ENCODE data around the gene TLR5. TPM values are rescaled to one million over a fixed set of nuclear protein-coding genes. Genes with fewer than 3 reads are reported as not detected.

The TLR5 gene
- total RNA-seq, 6 experiments from 2014 or later: 0.84 to 3.3 (median 2.5) TPM

DNA sequence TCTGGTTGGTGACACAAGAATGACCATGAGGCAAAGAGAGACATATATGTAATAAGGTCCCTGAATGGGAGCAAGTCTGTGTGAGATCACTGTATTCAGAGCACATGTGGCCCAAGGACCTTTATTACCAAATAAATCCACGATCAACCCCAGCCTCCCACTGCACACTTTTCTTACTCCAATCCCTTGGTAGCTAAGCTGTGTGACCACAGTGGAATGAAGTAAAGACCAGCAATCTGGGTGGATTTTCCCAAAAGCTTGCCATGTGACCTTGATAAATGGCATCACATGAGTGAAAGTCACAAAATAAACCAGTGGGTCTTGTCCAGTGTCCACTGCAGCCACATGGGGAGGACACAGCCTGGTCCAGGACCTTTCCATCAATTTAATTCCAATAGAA lies 36.7 kb upstream of the TLR5 start:
- no peak for DNase-seq
- Histone ChIP-seq H3K27ac (peak overlapping the region; percentile 28 to 86 (median 41)), H3K36me3 (no peaks in the 10 kb centered on the region), H3K9me3 (no peaks in the 10 kb centered on the region), H3K4me1 (peaks cover 0 to 60% (median 27%) of the 10 kb centered on the region in 4 donors), H3K27me3 (no peaks in the 10 kb centered on the region), H3K4me3 (no peak overlapping the region)
- intact Hi-C loops (cut with DNase I): no loop called here
- WGBS (ENCODE audit: insufficient coverage, low coverage, low lambda C conversion rate, missing lambda C conversion rate): 83% methylated on average over 1 of the region's 1 CpG
- TF ChIP-seq POLR2A (IDR thresholded peaks at IDR 0.05) (no peak), CTCF (IDR thresholded peaks at IDR 0.05) (no peak)
- ATAC-seq: no peak

DNA sequence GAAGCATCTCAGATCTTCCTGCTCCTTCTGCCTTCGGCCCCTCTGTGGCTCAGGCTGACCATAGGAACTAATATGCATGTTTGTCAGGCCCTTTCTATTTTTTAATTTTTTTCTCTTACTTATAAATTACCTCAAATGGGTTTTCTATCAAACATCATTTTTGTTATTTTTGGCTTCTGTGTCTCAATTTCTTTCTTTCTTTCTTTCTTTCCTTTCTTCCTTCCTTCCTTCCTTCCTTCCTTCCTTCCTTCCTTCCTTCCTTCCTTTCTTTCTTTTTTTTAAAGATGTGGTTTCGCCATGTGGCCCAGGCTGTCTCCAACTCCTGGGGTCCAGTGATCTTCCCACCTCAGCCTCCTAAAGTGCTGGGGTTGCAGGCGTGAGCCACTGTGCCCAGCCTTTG lies 36.2 kb upstream of the TLR5 start:
- Histone ChIP-seq H3K4me3 (no peak overlapping the region), H3K9me3 (no peaks in the 10 kb centered on the region), H3K27ac (peak overlapping the region in 1 of 3 donors; percentile 86), H3K4me1 (peaks cover 0 to 61% (median 27%) of the 10 kb centered on the region in 4 donors), H3K36me3 (no peaks in the 10 kb centered on the region), H3K27me3 (no peaks in the 10 kb centered on the region)
- no peak for ATAC-seq
- intact Hi-C loops (cut with DNase I): no loop called here
- no peak for TF ChIP-seq CTCF (IDR thresholded peaks at IDR 0.05)
- TF ChIP-seq POLR2A (IDR thresholded peaks at IDR 0.05): no peak
- DNase-seq: no peak
- WGBS (ENCODE audit: insufficient coverage, low coverage, low lambda C conversion rate, missing lambda C conversion rate): 75% methylated on average over 1 of the region's 3 CpGs

DNA sequence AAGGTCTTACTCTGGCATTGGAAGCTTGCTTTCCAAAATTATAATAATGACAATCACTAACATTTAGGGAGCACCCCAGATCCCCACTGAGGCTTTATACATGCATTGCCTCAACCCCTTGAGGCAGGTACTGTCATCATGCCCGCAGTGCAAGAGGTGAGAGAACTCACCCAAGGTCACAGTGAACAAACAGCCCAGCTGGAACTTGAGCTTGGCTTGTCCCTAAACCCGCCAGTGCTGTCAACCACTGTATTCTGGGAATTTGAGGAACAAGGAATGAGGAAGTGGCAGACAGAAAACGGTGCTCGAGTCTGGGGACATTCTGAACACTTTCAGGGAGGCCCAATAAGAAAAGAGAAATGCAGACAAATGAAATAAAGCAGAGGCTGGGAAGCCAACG lies 34.6 kb upstream of the TLR5 start:
- TF ChIP-seq POLR2A (IDR thresholded peaks at IDR 0.05): no peak
- TF ChIP-seq CTCF (IDR thresholded peaks at IDR 0.05): no peak
- 20% methylated on average over 5 of the region's 5 CpGs for WGBS (ENCODE audit: insufficient coverage, low coverage, low lambda C conversion rate, missing lambda C conversion rate)
- intact Hi-C loops (cut with DNase I): no loop called here
- Histone ChIP-seq H3K9me3 (no peaks in the 10 kb centered on the region), H3K4me3 (no peak overlapping the region), H3K27ac (peak overlapping the region; percentile 66 to 76 (median 75)), H3K36me3 (no peaks in the 10 kb centered on the region), H3K27me3 (no peaks in the 10 kb centered on the region), H3K4me1 (peaks cover 0 to 61% (median 27%) of the 10 kb centered on the region in 4 donors)
- peak; percentile 71 to 85 (median 83) for DNase-seq
- peak; percentile 73 to 86 (median 80) for ATAC-seq

DNA sequence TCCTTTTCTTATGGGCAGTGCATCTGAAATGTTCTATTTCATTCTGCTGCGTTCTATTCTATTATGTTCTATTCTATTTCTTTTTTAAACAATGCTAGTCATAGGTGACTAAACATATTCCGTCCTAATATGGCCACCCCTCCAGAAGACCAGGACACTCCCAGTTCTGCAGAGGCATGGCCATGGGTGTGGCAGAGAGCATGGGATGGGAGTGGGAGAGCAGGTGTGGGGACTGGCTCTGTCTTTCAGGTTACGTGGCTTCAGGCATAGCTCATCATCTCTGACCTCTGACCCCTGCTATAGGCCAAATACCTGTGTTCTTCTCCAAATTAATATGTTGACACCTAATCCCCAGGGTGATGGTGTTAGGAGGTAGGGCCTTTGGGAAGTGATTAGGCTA lies 33.4 kb upstream of the TLR5 start:
- WGBS (ENCODE audit: insufficient coverage, low coverage, low lambda C conversion rate, missing lambda C conversion rate): 90% methylated on average over 2 of the region's 3 CpGs
- peak overlapping the region in 1 of 3 donors; percentile 4 for H3K27ac ChIP-seq
- DNase-seq (no peak), ATAC-seq (no peak)
- no peak overlapping the region for H3K4me3 ChIP-seq
- no peaks in the 10 kb centered on the region for H3K9me3 ChIP-seq
- intact Hi-C loops (cut with DNase I): no loop called here
- TF ChIP-seq POLR2A (IDR thresholded peaks at IDR 0.05) (no peak), CTCF (IDR thresholded peaks at IDR 0.05) (no peak)
- peaks cover 0 to 55% (median 27%) of the 10 kb centered on the region in 4 donors for H3K4me1 ChIP-seq
- no peaks in the 10 kb centered on the region for H3K36me3 ChIP-seq
- no peaks in the 10 kb centered on the region for H3K27me3 ChIP-seq

- no peak for DNase-seq
- TF ChIP-seq CTCF (IDR thresholded peaks at IDR 0.05): no peak
- TF ChIP-seq POLR2A (IDR thresholded peaks at IDR 0.05): peak; percentile 17
- Histone ChIP-seq H3K36me3 (no peaks in the 10 kb centered on the region), H3K4me3 (no peak overlapping the region), H3K27ac (peak overlapping the region; percentile 40 to 73 (median 57)), H3K4me1 (peaks cover 0 to 49% (median 24%) of the 10 kb centered on the region in 4 donors), H3K9me3 (no peaks in the 10 kb centered on the region), H3K27me3 (no peaks in the 10 kb centered on the region)
- 45% methylated on average over 3 of the region's 3 CpGs for WGBS (ENCODE audit: insufficient coverage, low coverage, low lambda C conversion rate, missing lambda C conversion rate)
- intact Hi-C loops (cut with DNase I): no loop called here
- ATAC-seq: peak; percentile 5 to 33 (median 21)
Measured at GRCh38 chr1:223175633-223176032, 32.6 kb upstream of the TLR5 start.
